Right lobe of liver (tissue), 4 donors: ENCODE data around the gene CELF4.

Experiments
- POLR2A ChIP-seq: fragments of 450-650 bp; IDR thresholded peaks from one replicate; pipeline ENCODE4 v1.6.1; 2017; ENCODE audit warnings: antibody characterized with exemption, mild to moderate bottlenecking
- TF ChIP-seq, protein P1 (sequence below), 4 donors: fragments of 200-600 bp in 3 of 4; fragments of 450-650 bp in 1 of 4; IDR thresholded peaks; one replicate each; pipeline versions ENCODE4 v1.5.1 to v1.8.0; 2016 to 2022; ENCODE audit warnings: antibody characterized with exemption in 4 of 4, mild to moderate bottlenecking in 2 of 4
- donor health status: DM: no; HTN: no; CAD: no.
- donor health status: DM: no; HTN: no; CAD: no.
- donor health status: DM: no; HTN: yes; CAD: no.

DNA sequence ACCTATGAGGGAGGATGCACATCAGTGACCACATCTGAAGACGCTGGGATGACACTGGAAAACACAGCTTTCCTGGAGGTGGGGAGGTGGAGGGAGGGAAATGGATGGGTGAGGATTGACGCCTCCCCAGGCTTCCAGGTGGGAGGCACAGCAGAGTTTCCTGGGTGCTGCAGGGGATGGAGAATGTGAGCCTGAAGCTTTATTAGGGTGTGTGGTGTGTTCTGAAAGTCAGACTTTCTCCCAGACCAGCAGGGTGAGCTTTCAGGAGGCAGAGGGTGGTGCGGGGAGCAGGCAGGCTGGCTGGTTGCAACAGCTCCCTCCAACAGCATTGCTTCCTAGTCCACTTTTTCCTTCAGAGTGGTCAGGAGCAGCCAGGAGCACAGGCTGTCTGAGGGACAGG is 263.1 kb downstream of the CELF4 start:
- TF ChIP-seq, protein P1, sequence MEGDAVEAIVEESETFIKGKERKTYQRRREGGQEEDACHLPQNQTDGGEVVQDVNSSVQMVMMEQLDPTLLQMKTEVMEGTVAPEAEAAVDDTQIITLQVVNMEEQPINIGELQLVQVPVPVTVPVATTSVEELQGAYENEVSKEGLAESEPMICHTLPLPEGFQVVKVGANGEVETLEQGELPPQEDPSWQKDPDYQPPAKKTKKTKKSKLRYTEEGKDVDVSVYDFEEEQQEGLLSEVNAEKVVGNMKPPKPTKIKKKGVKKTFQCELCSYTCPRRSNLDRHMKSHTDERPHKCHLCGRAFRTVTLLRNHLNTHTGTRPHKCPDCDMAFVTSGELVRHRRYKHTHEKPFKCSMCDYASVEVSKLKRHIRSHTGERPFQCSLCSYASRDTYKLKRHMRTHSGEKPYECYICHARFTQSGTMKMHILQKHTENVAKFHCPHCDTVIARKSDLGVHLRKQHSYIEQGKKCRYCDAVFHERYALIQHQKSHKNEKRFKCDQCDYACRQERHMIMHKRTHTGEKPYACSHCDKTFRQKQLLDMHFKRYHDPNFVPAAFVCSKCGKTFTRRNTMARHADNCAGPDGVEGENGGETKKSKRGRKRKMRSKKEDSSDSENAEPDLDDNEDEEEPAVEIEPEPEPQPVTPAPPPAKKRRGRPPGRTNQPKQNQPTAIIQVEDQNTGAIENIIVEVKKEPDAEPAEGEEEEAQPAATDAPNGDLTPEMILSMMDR (IDR thresholded peaks at IDR 0.05): no peak
- no peak for TF ChIP-seq POLR2A
